Activated CD4-positive, alpha-beta T cell treated with anti-CD3 and anti-CD28 coated beads for 48 hours (primary cell): ENCODE data around the gene ADAM33.

Source experiments
- DNase-seq: peaks from one replicate; pipeline ENCODE4 v3.0.0-alpha.2; 2020

Gene ADAM33

GRCh38 chr20:3706774-3707507 is 25.1 kb upstream of the ADAM33 start:
- no peak for DNase-seq

GRCh38 chr20:3705970-3706739 is 24.3 kb upstream of the ADAM33 start:
- DNase-seq: no peak

DNA sequence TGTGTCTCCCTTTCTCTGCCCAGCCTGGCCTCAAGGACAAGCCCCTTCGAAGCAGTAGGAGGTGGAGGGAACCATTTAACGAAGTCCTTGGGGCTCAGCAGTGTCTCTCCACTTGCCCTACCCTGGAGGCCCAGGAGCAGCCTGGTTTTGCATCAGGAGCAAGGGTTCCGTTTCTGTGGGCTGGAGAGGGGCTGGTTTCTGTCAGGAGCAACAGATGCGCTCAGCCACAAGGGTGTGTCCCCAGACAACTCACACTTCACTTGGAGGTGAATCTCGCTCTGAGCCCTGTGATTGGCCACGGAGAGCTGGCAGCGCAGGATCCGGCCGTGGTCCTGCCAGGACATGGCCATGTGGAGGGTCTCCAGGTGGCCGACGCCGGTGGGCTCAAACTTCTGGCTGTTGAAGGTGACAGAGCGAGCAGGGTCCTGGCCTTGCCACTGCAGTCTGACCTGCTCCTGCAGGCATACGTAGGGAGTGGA is 23.7 kb upstream of the ADAM33 start:
- DNase-seq: no peak

DNA sequence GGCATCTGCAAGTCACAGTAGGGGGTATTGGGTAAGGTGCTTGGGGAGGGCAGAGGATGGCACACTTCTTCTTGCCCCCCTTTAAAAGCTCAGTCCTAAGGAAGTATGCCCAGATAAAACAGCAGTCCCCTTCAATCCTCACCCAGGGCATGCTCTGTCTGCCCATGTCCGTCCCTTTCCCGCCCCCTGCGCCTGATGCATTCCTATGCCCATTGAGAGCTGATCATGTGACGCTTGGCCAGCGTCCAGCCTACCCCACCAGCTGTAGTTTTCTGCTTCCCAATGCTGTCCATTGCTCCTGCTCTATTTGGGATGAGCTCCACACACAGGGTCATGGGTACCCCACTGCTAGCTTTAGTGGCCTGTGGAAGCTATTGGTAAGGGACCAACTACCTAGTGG is 22.3 kb upstream of the ADAM33 start:
- no peak for DNase-seq

DNA sequence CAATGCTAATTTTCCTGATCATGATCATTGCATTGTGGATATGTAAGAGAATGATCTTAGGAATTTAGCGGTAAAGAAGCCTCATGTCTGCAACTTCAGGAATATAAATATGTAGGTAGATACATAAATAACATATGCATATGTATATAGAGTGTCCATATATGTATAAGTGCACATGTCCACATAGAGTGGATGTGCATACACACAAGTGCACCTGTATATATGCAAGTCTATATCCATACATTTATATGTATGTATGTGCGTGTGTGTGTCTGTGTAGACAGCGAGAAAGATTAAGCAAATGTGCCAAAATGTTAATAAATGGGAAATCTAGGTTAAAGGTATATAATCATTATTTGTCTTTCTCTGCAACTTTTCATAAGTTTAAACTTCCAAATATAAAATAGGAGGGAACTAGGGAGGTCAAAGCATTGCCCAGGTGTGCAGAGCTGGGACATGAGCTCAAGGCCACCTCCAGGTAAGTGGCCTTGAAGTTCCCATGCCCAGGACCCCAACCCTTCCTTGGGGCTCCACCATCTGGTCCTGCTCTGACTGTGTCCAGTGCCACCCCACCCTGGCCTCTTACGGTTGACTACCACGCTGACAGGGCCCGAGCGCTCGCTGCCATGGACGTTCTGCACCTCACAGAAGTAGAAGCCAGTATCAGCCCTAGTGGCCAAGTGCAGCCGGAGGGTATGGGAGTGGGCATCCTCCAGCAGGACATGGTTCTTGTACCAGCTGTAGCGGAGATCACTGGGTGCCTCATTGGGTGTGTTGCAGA is 21.0 kb upstream of the ADAM33 start:
- DNase-seq: no peak

DNA sequence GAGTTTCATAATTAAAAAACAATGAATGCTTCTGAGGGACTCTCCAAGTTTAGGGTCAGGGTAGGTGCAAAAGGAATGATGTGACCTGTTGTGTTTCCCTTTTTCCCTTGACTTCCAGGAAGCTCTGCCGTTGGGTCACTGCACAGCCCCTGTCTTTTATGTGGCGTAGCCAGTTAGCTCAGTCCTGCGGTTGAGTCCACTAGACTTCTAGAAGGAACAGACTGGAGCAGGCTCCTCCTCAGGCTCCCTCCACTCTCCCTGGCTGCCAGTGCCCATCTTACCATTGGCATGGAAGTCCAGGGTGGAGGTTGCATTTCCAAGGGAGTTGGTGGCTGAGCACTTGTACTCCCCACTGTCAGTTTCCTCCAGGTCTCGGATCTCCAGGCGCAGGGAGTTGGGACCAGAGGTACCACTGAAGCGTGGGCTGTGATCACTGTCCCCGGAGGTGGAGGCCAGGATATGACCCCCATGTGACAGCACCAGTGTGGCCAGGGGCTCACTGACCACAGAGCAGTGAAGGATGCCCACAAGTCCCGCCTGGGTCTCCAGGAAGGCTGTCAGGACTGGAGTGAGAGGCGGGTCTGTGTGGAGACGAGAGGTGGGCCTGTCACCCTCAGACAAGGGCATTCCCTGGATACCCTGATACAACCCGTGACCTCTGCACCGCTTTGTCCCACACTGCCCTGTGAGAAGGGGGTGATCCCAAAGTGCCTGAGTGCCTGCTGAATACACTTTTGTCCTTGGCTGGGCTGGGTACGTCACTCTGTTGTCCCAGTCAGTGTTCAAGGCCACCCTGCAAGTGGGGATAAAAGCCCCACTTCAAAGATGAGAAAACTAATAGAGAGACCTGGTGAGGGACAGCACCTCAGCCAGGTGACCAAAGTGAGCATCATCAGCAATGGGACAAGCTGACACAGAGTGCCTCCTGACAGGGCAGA is 19.5 kb upstream of the ADAM33 start:
- DNase-seq: no peak

DNA sequence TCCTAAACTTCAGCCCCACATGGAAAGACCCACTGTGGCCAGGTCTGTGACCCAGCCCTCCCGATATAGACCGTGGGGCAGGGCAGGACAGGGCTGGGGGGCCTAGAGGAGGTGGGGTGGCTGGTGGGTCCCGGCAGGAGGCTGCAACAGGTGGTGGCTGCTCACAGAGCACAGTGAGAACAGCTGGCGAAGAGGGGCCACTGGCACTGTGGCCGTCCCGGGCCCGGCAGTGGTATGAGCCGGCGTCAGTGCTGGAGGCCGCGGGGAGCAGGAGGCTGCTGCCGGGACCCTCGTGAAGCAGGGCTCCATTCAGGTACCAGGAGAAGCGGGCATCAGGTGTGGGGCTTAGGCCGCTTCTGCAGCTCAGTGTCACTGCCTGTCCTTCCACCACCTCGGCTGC is 17.2 kb upstream of the ADAM33 start:
- DNase-seq: no peak

DNA sequence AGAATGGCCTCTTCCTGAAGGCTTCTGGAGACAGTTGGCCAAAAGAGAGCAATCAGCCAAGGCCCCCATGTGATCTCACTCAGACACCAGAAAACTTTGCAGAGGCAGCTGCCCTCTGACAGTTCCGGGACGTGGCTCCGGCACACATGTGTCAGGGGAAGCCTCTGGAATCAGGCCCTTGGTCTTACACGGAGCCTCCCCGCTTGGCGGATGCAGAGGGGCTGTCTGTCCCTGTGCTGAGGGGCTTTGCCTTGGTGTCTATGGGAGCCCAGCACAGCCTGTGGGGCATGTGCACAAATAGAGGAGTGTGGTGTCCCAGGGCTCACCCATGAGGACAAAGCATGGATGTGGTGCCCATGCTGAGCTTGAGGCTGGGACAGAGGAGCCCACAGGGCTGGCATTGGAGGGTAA is 16.8 kb upstream of the ADAM33 start:
- no peak for DNase-seq

GRCh38 chr20:3697588-3698305 is 15.9 kb upstream of the ADAM33 start:
- no peak for DNase-seq

DNA sequence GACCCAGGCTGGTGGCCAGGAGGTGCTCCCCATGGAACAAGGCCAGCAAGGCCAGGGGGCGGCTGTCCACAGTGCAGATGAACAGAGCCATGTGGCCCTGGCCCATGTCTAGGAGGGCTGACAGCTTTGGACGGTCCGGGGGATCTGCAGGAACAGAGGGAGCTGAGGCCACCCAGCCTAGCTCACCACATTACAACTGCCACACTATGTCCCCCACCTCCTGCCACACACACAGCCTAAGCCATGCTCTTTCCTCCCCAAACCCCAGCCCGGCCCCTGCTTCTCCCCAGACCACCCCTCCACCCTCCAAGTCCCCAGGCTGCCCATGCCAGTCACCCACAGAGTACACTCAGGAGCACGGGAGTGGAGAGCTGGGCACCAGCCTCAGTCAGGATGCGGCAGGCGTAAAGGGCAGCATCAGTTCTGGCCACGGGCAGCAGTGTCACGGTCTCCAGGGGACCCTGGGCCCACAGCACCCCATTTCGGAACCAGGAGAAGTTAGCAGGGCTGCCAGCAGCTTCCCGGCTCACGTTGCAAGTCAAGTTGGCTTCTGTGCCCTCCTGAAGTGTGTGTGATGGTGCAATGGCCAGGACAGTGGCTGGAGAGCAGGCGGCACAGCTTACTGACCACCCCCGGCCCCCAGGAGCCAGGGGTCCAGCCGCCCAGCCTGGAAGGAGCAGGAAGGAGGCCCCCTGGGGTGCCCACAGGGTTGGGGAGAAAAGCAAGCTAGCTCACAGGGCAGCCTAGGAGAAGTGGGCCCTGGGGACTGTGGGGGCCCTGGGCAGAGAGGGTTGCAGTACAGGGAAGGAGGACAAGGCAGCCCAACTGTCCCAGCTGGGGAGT is 15.2 kb upstream of the ADAM33 start:
- DNase-seq: no peak

DNA sequence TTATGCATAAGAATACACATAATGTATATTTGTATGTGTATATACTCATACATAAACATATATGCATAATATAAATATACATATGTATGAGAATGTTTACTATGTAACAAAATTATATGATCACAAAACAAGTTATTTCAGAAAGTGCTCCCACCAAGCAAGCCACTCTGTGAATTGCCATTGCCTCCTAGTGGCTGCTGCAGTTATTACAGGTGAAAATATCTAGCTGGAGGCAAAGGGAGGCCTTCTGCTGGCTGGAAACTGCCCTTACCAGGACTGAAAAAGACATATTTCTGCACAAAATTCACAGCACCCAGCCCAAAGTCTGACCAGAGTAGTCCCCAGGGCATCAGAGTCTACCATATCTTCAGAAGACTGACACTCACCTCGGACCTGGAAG is 14.4 kb upstream of the ADAM33 start:
- DNase-seq: peak; percentile 27

GRCh38 chr20:3694864-3695263 is 13.1 kb upstream of the ADAM33 start:
- DNase-seq: no peak

GRCh38 chr20:3693376-3693775 is 11.6 kb upstream of the ADAM33 start:
- DNase-seq: no peak

DNA sequence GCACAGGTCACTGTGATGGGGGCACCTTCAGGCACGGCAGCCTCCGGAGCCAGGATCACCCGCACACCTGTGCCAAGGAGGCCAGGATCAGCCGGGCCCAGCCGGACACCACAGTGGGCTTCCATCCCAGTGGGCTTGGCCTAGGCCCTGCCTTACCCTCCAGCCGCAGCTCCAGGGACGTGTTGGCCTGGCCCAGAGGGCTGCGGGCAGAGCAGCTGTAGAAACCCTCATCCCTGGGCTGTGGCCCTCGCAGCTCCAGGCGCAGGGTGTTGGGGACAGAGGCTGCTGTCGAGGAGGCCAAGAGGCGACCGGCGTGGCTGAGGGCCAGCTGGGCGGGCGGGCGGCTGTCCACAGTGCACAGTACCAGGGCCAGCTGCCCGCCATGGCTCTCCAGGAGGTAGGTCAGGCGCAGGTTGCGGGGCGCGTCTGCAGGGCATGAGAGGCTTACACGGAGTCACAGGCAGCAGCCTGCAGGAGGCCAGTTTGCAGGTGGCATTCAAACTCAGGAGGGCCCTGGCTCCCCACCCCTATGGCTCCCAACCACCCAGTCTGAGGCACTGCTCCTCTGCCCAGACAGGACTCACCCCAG is 11.0 kb upstream of the ADAM33 start:
- no peak for DNase-seq

DNA sequence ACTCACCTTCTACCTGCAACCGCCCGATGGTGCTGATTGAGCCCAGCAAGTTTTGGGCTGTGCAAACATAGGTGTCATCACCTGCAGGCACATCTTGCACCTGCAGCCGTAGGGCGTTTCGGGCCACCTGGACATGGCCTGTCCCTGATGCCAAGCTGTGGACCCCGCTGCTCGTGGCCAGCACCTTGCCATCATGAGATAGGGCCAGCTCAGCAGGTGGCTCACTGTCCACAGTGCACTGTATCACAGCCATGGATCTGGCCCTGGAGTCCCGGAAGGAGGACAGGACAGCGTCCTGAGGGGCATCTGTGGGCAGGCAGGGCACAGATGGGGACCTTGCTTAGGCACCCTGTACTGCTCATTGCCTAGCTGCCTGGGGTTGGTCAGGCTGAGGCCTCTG is 10.1 kb upstream of the ADAM33 start:
- no peak for DNase-seq

- no peak for DNase-seq
These were observed 9.5 kb upstream of the ADAM33 start for GRCh38 chr20:3691306-3691705.

DNA sequence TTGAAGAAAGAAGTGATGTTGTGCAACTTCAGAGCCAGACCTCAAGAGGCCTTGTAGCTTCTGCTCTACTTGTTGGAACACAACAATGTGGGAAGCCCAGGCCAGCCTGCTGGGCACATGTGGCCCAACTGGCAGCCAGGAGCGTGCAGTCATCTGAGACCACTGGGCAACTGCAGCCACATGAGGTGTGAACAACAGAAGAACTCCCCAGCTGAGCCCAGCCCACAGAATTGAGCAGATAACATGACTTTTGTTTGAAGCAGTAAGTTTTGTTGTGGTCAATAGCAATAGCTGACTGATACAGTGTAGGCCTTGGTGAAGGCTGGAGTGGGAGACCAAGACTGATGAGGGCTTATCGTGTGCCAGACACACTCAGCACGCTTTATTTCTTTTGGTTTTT is 8.6 kb upstream of the ADAM33 start:
- DNase-seq: no peak

DNA sequence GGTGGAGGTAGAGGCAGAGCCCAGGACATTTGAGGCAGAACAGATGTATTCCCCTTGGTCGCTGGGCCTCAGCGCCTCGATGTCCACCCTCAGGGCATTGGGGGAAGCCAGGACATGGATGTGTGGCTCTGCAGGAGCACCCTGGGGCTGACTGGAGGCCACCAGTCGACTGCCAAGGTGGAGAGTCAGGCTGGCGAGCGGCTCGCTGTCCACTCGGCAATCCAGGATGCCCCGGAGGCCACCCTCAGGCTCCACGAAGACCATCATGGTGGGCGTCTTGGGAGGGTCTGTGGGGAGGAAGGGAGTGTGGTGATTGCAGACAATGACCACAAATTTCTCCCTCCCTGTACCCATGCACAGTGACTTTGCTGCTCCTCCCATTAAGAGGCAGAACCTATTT is 8.2 kb upstream of the ADAM33 start:
- DNase-seq: no peak

- DNase-seq: no peak
These were observed 5.8 kb upstream of the ADAM33 start for GRCh38 chr20:3687655-3688054.

DNA sequence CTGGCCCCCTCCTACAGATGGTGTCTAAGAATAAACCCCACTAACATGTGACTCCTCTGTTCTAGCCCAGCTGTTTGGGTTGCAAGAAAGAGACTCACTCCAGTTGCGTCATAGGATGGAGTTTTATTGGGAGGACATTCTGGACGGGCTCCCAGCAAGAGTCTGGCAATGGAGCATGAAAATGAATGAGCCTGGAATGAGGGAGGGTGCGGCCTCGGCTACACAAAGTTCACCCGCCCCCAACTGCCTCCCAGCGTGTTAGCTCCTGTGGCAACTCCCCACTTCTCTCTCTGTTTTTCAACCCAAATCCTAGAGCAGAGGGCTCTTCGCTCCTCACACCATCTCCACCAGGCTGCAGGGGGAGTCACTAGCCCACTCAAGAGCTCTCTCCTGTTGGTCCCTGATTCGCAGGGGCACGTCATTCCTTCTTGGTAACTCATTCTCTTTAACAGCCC is 5.1 kb upstream of the ADAM33 start:
- DNase-seq: no peak
